ENCODE measurements around the gene APOBEC3H.

The APOBEC3H gene

DNA sequence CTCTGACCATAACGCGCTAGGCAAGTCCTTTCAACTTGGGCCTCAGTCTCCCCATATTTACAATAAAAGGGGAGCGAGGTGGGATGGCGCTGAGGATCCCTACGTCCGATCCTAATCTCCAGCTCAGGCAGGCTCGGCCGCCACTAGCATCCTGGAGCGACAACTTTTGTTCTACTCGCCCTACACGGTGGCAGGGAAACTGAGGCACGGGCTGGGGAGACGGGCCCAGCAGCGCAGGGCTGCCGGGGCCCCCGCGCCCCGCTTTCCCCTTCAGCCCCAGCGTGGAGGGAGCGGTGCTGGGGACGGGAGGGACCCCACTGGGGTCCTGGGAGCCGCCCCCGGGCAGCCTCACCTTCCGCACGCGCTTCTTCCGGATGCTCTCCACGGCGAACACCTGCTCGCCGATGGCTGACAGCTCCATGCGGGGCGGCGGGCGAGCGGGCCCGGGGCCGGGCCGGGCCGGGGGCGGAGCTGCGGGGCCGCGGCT, 55.0 kb downstream of the APOBEC3H start:
- in situ Hi-C loops (cut with MboI; ENCODE audit: low sequenced_read_pairs), result no loop called here

DNA sequence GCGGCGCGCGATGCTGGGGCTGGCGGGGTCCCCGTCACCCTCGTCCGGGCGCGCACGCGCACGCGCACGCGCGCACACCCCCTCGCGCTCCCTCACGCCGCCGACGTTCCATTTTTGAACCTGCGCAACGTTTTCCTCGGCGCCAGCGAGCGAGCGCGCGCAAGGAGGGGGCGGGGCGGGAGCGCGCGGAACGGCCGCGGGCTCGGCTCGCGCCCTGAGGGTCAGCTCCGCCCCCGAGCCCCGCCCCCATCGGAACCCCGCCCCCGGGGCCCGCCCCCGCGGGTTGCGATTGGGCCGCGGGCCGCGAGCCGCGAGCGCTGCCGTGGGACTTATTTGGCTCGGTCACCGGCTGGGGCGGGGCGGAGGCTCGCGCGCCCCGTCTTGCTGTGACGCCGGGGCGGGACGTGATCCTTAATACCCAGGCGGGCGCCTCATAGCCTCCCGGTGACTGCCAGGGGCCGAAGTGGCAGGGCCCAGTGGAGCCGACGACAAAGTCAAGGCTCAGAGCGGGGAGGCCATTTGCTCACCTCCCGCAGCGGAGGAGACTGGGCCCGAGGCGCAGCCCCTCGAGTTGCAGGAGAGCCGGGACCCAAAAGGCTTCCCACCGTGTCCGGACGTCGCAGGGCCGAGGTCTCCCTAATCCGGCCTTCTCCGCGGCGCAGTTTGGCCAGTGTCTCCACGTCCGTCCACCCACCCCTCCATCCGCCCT, 55.6 kb downstream of the APOBEC3H start, which contains the start of gene CBX7:
TSS of gene CBX7 (minus strand) at position 170 of the 709 bp plus-strand sequence. CDS start 236 bp downstream, outside the sequence.
- in situ Hi-C loops (cut with MboI; ENCODE audit: low sequenced_read_pairs), result no loop called here

DNA sequence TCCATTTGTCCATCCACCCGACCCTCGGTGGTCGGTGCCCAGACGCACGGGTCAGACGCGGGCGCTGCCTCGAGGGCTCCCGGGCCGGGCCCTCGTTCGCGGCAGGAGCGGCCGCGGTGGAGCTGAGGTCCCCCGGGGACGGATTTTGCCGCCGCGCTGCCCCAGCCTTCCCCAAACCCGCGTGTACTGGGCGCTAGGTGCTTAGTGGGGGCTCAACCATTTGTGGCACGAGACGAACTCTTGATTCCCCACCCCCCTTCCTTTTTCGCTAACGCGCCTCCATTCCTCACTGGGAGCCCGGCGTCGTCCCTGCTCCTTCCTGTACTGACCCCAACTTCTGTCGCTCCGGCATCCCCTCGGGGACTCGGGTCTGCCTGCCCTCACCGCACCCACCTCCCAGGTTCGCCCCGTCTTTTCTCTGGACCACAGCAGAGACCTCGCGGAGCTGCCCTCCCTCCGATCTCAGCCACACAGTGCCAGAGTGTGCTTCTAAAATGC, 56.2 kb downstream of the APOBEC3H start:
- in situ Hi-C loops (cut with MboI; ENCODE audit: low sequenced_read_pairs), result no loop called here
